Mesenchymal stem cell (in vitro differentiated cells and primary cell): ENCODE measurements around the gene AP4M1.

Experiments
- DNase-seq: peaks from one replicate; pipeline ENCODE4 v3.0.0-alpha.2; 2013
- H2AFZ ChIP-seq: one replicate; pipeline ENCODE4 v1.6.1; 2013; ENCODE audit warnings: low read depth, mild to moderate bottlenecking, control low read depth, inconsistent platforms, low read length, moderate library complexity
- H2AK5ac ChIP-seq: 2 replicates; pipeline ENCODE4 v1.6.1; 2013; ENCODE audit warnings: low read length, moderate library complexity, mild to moderate bottlenecking, inconsistent platforms; ENCODE audit not compliant: severe bottlenecking
- H2BK120ac ChIP-seq: one replicate; pipeline ENCODE4 v1.6.1; 2013; ENCODE audit warnings: low read depth, mild to moderate bottlenecking, inconsistent platforms, low read length, moderate library complexity
- H2BK12ac ChIP-seq, 2 experiments: one replicate each; pipeline ENCODE4 v1.6.1; 2013; ENCODE audit warnings: inconsistent platforms in 2 of 2, low read length in 2 of 2, mild to moderate bottlenecking in 2 of 2, moderate library complexity in 2 of 2, control low read depth in 1 of 2
- H2BK15ac ChIP-seq: one replicate; pipeline ENCODE4 v1.6.1; 2013; ENCODE audit warnings: mild to moderate bottlenecking, low read depth, inconsistent platforms; ENCODE audit not compliant: poor library complexity, severe bottlenecking
- H2BK5ac ChIP-seq: 2 replicates; pipeline ENCODE4 v1.6.1; 2013; ENCODE audit warnings: low read depth, mild to moderate bottlenecking, low read length, control low read depth, inconsistent platforms; ENCODE audit not compliant: poor library complexity, severe bottlenecking
- H3K14ac ChIP-seq, 2 experiments: one replicate each; pipeline ENCODE4 v1.6.1; 2013; ENCODE audit warnings: inconsistent platforms in 2 of 2, low read length in 2 of 2, control low read depth in 1 of 2, mild to moderate bottlenecking in 1 of 2, moderate library complexity in 1 of 2
- H3K18ac ChIP-seq, 2 experiments: one replicate each; pipeline ENCODE4 v1.6.1; 2013; ENCODE audit warnings: inconsistent platforms in 2 of 2, low read length in 2 of 2, control low read depth in 1 of 2, low read depth in 1 of 2, mild to moderate bottlenecking in 1 of 2
- H3K23ac ChIP-seq, 2 experiments: one replicate each; pipeline ENCODE4 v1.6.1; 2013; ENCODE audit warnings: inconsistent platforms in 2 of 2, low read length in 2 of 2, mild to moderate bottlenecking in 2 of 2, moderate library complexity in 2 of 2, control low read depth in 1 of 2
- H3K27ac ChIP-seq: 2 replicates; pipeline ENCODE4 v1.5.1; 2013; ENCODE audit warnings: mild to moderate bottlenecking, moderate library complexity, low read length, control low read depth, inconsistent platforms; ENCODE audit not compliant: poor library complexity, severe bottlenecking
- H3K27me3 ChIP-seq, 2 experiments: 2 replicates each; pipeline versions ENCODE4 v1.6.1 to v1.7.0; 2013; ENCODE audit warnings: low read length in 2 of 2, mild to moderate bottlenecking in 2 of 2, moderate library complexity in 2 of 2, control low read depth in 1 of 2, inconsistent platforms in 1 of 2; ENCODE audit not compliant: control insufficient read depth in 1 of 2, insufficient read depth in 1 of 2
- H3K36me3 ChIP-seq, 2 experiments: 2 replicates each; pipeline versions ENCODE4 v1.6.1 to v1.7.0; 2013; ENCODE audit warnings: low read length in 2 of 2, control low read depth in 1 of 2, inconsistent platforms in 1 of 2, low read depth in 1 of 2, mild to moderate bottlenecking in 1 of 2; ENCODE audit not compliant: insufficient read depth in 2 of 2, control insufficient read depth in 1 of 2
- H3K4ac ChIP-seq, 2 experiments: one replicate each; pipeline ENCODE4 v1.6.1; 2013; ENCODE audit warnings: inconsistent platforms in 2 of 2, low read length in 2 of 2, mild to moderate bottlenecking in 2 of 2, moderate library complexity in 2 of 2, control low read depth in 1 of 2, low read depth in 1 of 2
- H3K4me1 ChIP-seq: 2 replicates; pipeline ENCODE4 v1.6.1; 2013; ENCODE audit warnings: low read depth, low read length, control low read depth; ENCODE audit not compliant: control insufficient read depth, insufficient read depth
- H3K4me2 ChIP-seq: 2 replicates; pipeline ENCODE4 v1.6.1; 2013; ENCODE audit warnings: low read length, mild to moderate bottlenecking, inconsistent platforms; ENCODE audit not compliant: poor library complexity, severe bottlenecking
- H3K4me3 ChIP-seq, 2 experiments: 2 replicates each; pipeline versions ENCODE4 v1.5.1 to v1.7.0; 2013; ENCODE audit warnings: low read length in 2 of 2, mild to moderate bottlenecking in 2 of 2, control low read depth in 1 of 2, low read depth in 1 of 2; ENCODE audit not compliant: insufficient read depth in 1 of 2
- H3K79me1 ChIP-seq: replicated peaks from 2 replicates; pipeline ENCODE4 v1.6.1; 2013; ENCODE audit warnings: mild to moderate bottlenecking, control low read depth, low read length, inconsistent platforms; ENCODE audit not compliant: poor library complexity, severe bottlenecking
- H3K9ac ChIP-seq: 2 replicates; pipeline ENCODE4 v1.7.0; 2013; ENCODE audit warnings: mild to moderate bottlenecking, low read length, moderate library complexity
- H3K9me3 ChIP-seq: 2 replicates; pipeline ENCODE4 v1.7.0; 2013; ENCODE audit warnings: mild to moderate bottlenecking, low read length; ENCODE audit not compliant: control insufficient read depth
- H4K8ac ChIP-seq: one replicate; pipeline ENCODE4 v1.6.1; 2013; ENCODE audit warnings: inconsistent platforms, mild to moderate bottlenecking, low read length, moderate library complexity
- H4K91ac ChIP-seq: one replicate; pipeline ENCODE4 v1.6.1; 2013; ENCODE audit warnings: mild to moderate bottlenecking, low read length, inconsistent platforms
- WGBS: methylation state at CpG from one replicate; pipeline ENCODE4 v1.1.7; 2013; ENCODE audit warnings: mixed read lengths; 5-methylcytosine and 5-hydroxymethylcytosine counted together

AP4M1 gene

GRCh38 chr7:100088621-100089457 lies 12.6 kb upstream of the AP4M1 start, which contains the start of gene COPS6:
TSS of gene COPS6 (plus strand) at chr7:100088969. CDS start at chr7:100088991, 22 bp downstream.
- H2AFZ ChIP-seq = peak within 1 kb of the TSS; percentile 48
- peak within 1 kb of the TSS; percentile 85 to 97 for H3K4me3 ChIP-seq
- peak; percentile 80 for DNase-seq
- H2BK120ac ChIP-seq = peak within 1 kb of the TSS; percentile 88
- no peak within 1 kb of the TSS for H2AK5ac ChIP-seq
- peak within 1 kb of the TSS; percentile 89 to 93 for H3K18ac ChIP-seq
- H3K9ac ChIP-seq = peak within 1 kb of the TSS; percentile 96
- under 1% methylated on average over 49 of the region's 68 CpGs for WGBS
- H4K91ac ChIP-seq = peak within 1 kb of the TSS; percentile 97
- H3K36me3 ChIP-seq = peaks cover 34 to 36% of the 10 kb centered on the region in 2 experiments
- H3K79me1 ChIP-seq = peaks cover 13% of the 10 kb centered on the region
- peaks cover 8% of the 10 kb centered on the region for H3K4me1 ChIP-seq
- no peaks in the 10 kb centered on the region for H3K9me3 ChIP-seq
- H3K23ac ChIP-seq = peak within 1 kb of the TSS in 1 of 2 experiments; percentile 87
- H4K8ac ChIP-seq = peak within 1 kb of the TSS; percentile 97
- H3K27ac ChIP-seq = peak within 1 kb of the TSS; percentile 65
- H2BK15ac ChIP-seq = peak within 1 kb of the TSS; percentile 96
- H3K14ac ChIP-seq = peak within 1 kb of the TSS in 1 of 2 experiments; percentile 86
- no peak within 1 kb of the TSS for H2BK5ac ChIP-seq
- H3K4ac ChIP-seq = peak within 1 kb of the TSS; percentile 85 to 94
- H3K27me3 ChIP-seq = no peaks in the 10 kb centered on the region
- H3K4me2 ChIP-seq = peak within 1 kb of the TSS; percentile 90
- peak within 1 kb of the TSS; percentile 66 to 93 for H2BK12ac ChIP-seq

- no peaks in the 10 kb centered on the region for H3K9me3 ChIP-seq
- 22% methylated on average over 5 of the region's 7 CpGs for WGBS
Observed at GRCh38 chr7:100089458-100090196, 11.8 kb upstream of the AP4M1 start.

GRCh38 chr7:100090527-100091410 lies 10.7 kb upstream of the AP4M1 start:
- no peaks in the 10 kb centered on the region for H3K9me3 ChIP-seq
- peaks cover 21% of the 10 kb centered on the region for H3K79me1 ChIP-seq
- H3K23ac ChIP-seq = no peak overlapping the region
- H3K27me3 ChIP-seq = no peaks in the 10 kb centered on the region
- peak overlapping the region; percentile 23 for H4K91ac ChIP-seq
- peak overlapping the region in 1 of 2 experiments; percentile 50 for H3K4ac ChIP-seq
- peak overlapping the region in 1 of 2 experiments; percentile 8 for H3K14ac ChIP-seq
- no peak overlapping the region for H2AFZ ChIP-seq
- peak overlapping the region in 1 of 2 experiments; percentile 69 for H3K18ac ChIP-seq
- WGBS = 89% methylated on average over 13 of the region's 14 CpGs
- peak overlapping the region; percentile 3 for H3K9ac ChIP-seq
- H2AK5ac ChIP-seq = no peak overlapping the region
- H3K4me3 ChIP-seq = no peak overlapping the region
- peaks cover 46 to 55% of the 10 kb centered on the region in 2 experiments for H3K36me3 ChIP-seq
- H3K4me2 ChIP-seq = no peak overlapping the region
- DNase-seq = no peak
- peaks cover 8% of the 10 kb centered on the region for H3K4me1 ChIP-seq
- peak overlapping the region; percentile 29 to 88 for H2BK12ac ChIP-seq
- no peak overlapping the region for H2BK120ac ChIP-seq
- H4K8ac ChIP-seq = peak overlapping the region; percentile 47
- no peak overlapping the region for H3K27ac ChIP-seq
- H2BK15ac ChIP-seq = no peak overlapping the region
- H2BK5ac ChIP-seq = no peak overlapping the region

More at GRCh38 chr7:100089458-100090196, 11.8 kb upstream of the AP4M1 start:
- Histone ChIP-seq H3K27me3 (no peaks in the 10 kb centered on the region), H2AFZ (no peak overlapping the region), H3K4me3 (peak overlapping the region; percentile 85 to 97), H3K79me1 (peaks cover 14% of the 10 kb centered on the region), H3K18ac (peak overlapping the region; percentile 89 to 93), H3K9ac (peak overlapping the region; percentile 96), H3K27ac (peak overlapping the region; percentile 65), H2BK120ac (peak overlapping the region; percentile 88), H2AK5ac (no peak overlapping the region), H3K4me2 (peak overlapping the region; percentile 90), H2BK12ac (peak overlapping the region; percentile 46 to 79), H3K4ac (peak overlapping the region; percentile 76 to 93), H3K36me3 (peaks cover 38 to 44% of the 10 kb centered on the region in 2 experiments), H3K14ac (no peak overlapping the region), H3K23ac (peak overlapping the region in 1 of 2 experiments; percentile 87), H4K91ac (peak overlapping the region; percentile 94), H2BK15ac (peak overlapping the region; percentile 96), H3K4me1 (peaks cover 8% of the 10 kb centered on the region), H4K8ac (peak overlapping the region; percentile 97), H2BK5ac (no peak overlapping the region)
- DNase-seq = peak; percentile 58
